MG63 (cell line): ENCODE measurements around the gene STEAP1B. TPM values are rescaled to one million over a fixed set of nuclear protein-coding genes. Genes with fewer than 3 reads are reported as not detected.

Experiments used
- DNase-seq: peaks from one replicate; pipeline ENCODE4 v3.0.0-alpha.2; 2020
- H3K27me3 ChIP-seq: fragments of 250-450 bp; sonication (Bioruptor Pico); 2 replicates; pipeline ENCODE4 v1.5.1; 2020; ENCODE audit warnings: mild to moderate bottlenecking, moderate library complexity
- H3K36me3 ChIP-seq: fragments of 250-450 bp; sonication (Bioruptor Pico); 2 replicates; pipeline ENCODE4 v1.5.1; 2020; ENCODE audit warnings: mild to moderate bottlenecking, moderate library complexity
- H3K4me3 ChIP-seq: fragments of 250-450 bp; sonication (Bioruptor Pico); 2 replicates; pipeline ENCODE4 v1.5.1; 2020; ENCODE audit warnings: mild to moderate bottlenecking, moderate library complexity
- H3K9me3 ChIP-seq: fragments of 250-450 bp; sonication (Bioruptor Pico); 2 replicates; pipeline ENCODE4 v1.5.1; 2020; ENCODE audit warnings: mild to moderate bottlenecking, moderate library complexity
- total RNA-seq: library from RNA; depleted of rRNA; stranded (reverse); fragments of >200 nt; shearing (Covaris generic); gene quantifications from 2 replicates; pipeline ENCODE4 v1.2.3, GENCODE V29; 2014; ENCODE audit warnings: low replicate concordance

STEAP1B gene
- total RNA-seq, 1 experiment from 2014 or later, result 18.2 TPM

GRCh38 chr7:22427855-22428254 is 72.1 kb downstream of the STEAP1B start:
- no peak for DNase-seq
- H3K4me3 ChIP-seq, result no peak overlapping the region
- H3K9me3 ChIP-seq, result no peaks in the 10 kb centered on the region
- peaks cover 3% of the 10 kb centered on the region; the same call in 1 of the 2 replicates for H3K36me3 ChIP-seq
- H3K27me3 ChIP-seq, result no peaks in the 10 kb centered on the region

GRCh38 chr7:22427104-22427503 is 72.9 kb downstream of the STEAP1B start:
- H3K27me3 ChIP-seq, result no peaks in the 10 kb centered on the region
- no peak overlapping the region for H3K4me3 ChIP-seq
- DNase-seq, result no peak
- H3K9me3 ChIP-seq, result no peaks in the 10 kb centered on the region
- H3K36me3 ChIP-seq, result peaks cover 3% of the 10 kb centered on the region; the same call in 1 of the 2 replicates

- H3K36me3 ChIP-seq, result no peaks in the 10 kb centered on the region
- H3K9me3 ChIP-seq, result no peaks in the 10 kb centered on the region
- no peak for DNase-seq
- no peak overlapping the region for H3K4me3 ChIP-seq
- H3K27me3 ChIP-seq, result no peaks in the 10 kb centered on the region
Measured at GRCh38 chr7:22426463-22427094, 73.4 kb downstream of the STEAP1B start.

- Histone ChIP-seq H3K27me3 (no peaks in the 10 kb centered on the region), H3K9me3 (no peaks in the 10 kb centered on the region), H3K4me3 (no peak overlapping the region), H3K36me3 (no peaks in the 10 kb centered on the region)
- DNase-seq, result no peak
Measured at GRCh38 chr7:22425361-22425760, 74.6 kb downstream of the STEAP1B start.

- Histone ChIP-seq H3K36me3 (0 out of 2 replicates have a peak, but pooled peaks cover 3% of the 10 kb centered on the region), H3K9me3 (no peaks in the 10 kb centered on the region), H3K4me3 (no peak overlapping the region), H3K27me3 (no peaks in the 10 kb centered on the region)
- no peak for DNase-seq
Measured at GRCh38 chr7:22422831-22423615, 77.0 kb downstream of the STEAP1B start.

- no peak overlapping the region for H3K4me3 ChIP-seq
Measured at GRCh38 chr7:22420973-22421635, 78.9 kb downstream of the STEAP1B start.

GRCh38 chr7:22420008-22420407 is 80.0 kb downstream of the STEAP1B start:
- no peak overlapping the region for H3K4me3 ChIP-seq
- no peaks in the 10 kb centered on the region for H3K9me3 ChIP-seq
- H3K27me3 ChIP-seq, result no peaks in the 10 kb centered on the region
- H3K36me3 ChIP-seq, result 0 out of 2 replicates have a peak, but pooled peaks cover 3% of the 10 kb centered on the region
- no peak for DNase-seq

More at GRCh38 chr7:22420973-22421635, 78.9 kb downstream of the STEAP1B start:
- no peak for DNase-seq
- Histone ChIP-seq H3K9me3 (no peaks in the 10 kb centered on the region), H3K36me3 (0 out of 2 replicates have a peak, but pooled peaks cover 3% of the 10 kb centered on the region), H3K27me3 (no peaks in the 10 kb centered on the region)

- Histone ChIP-seq H3K9me3 (no peaks in the 10 kb centered on the region), H3K4me3 (no peak overlapping the region), H3K36me3 (0 out of 2 replicates have a peak, but pooled peaks cover 3% of the 10 kb centered on the region), H3K27me3 (no peaks in the 10 kb centered on the region)
- no peak for DNase-seq
Measured at GRCh38 chr7:22419488-22419887, 80.5 kb downstream of the STEAP1B start.

GRCh38 chr7:22418251-22419046 is 81.5 kb downstream of the STEAP1B start:
- H3K4me3 ChIP-seq, result no peak overlapping the region
- no peaks in the 10 kb centered on the region for H3K9me3 ChIP-seq
- H3K36me3 ChIP-seq, result 0 out of 2 replicates have a peak, but pooled peaks cover 3% of the 10 kb centered on the region
- no peak for DNase-seq
- no peaks in the 10 kb centered on the region for H3K27me3 ChIP-seq

- 0 out of 2 replicates have a peak, but pooled peaks cover 3% of the 10 kb centered on the region for H3K36me3 ChIP-seq
- no peak for DNase-seq
- H3K4me3 ChIP-seq, result no peak overlapping the region
- H3K27me3 ChIP-seq, result no peaks in the 10 kb centered on the region
- H3K9me3 ChIP-seq, result no peaks in the 10 kb centered on the region
Measured at GRCh38 chr7:22417841-22418240, 82.1 kb downstream of the STEAP1B start.

GRCh38 chr7:22417349-22417748 is 82.6 kb downstream of the STEAP1B start:
- DNase-seq, result no peak
- Histone ChIP-seq H3K9me3 (no peaks in the 10 kb centered on the region), H3K4me3 (no peak overlapping the region), H3K27me3 (no peaks in the 10 kb centered on the region), H3K36me3 (0 out of 2 replicates have a peak, but pooled peaks cover 3% of the 10 kb centered on the region)

GRCh38 chr7:22414424-22414823 is 85.6 kb downstream of the STEAP1B start:
- 0 out of 2 replicates have a peak, but pooled peaks cover 3% of the 10 kb centered on the region for H3K36me3 ChIP-seq
- H3K4me3 ChIP-seq, result no peak overlapping the region
- DNase-seq, result no peak
- no peaks in the 10 kb centered on the region for H3K27me3 ChIP-seq
- no peaks in the 10 kb centered on the region for H3K9me3 ChIP-seq

GRCh38 chr7:22413211-22413610 is 86.8 kb downstream of the STEAP1B start:
- H3K9me3 ChIP-seq, result no peaks in the 10 kb centered on the region

GRCh38 chr7:22411977-22412693 is 87.9 kb downstream of the STEAP1B start:
- H3K9me3 ChIP-seq, result no peaks in the 10 kb centered on the region
- DNase-seq, result peak; percentile 19
- no peak overlapping the region for H3K4me3 ChIP-seq
- H3K27me3 ChIP-seq, result no peaks in the 10 kb centered on the region
- H3K36me3 ChIP-seq, result no peaks in the 10 kb centered on the region

More at GRCh38 chr7:22413211-22413610, 86.8 kb downstream of the STEAP1B start:
- H3K36me3 ChIP-seq, result no peaks in the 10 kb centered on the region
- no peak overlapping the region for H3K4me3 ChIP-seq
- no peak for DNase-seq
- no peaks in the 10 kb centered on the region for H3K27me3 ChIP-seq

GRCh38 chr7:22406715-22407114 is 93.3 kb downstream of the STEAP1B start:
- Histone ChIP-seq H3K27me3 (no peaks in the 10 kb centered on the region), H3K36me3 (no peaks in the 10 kb centered on the region), H3K9me3 (no peaks in the 10 kb centered on the region), H3K4me3 (no peak overlapping the region)
- DNase-seq, result no peak
